ENCODE measurements around the gene SNX32. TPM values are rescaled to one million over a fixed set of nuclear protein-coding genes. Genes with fewer than 3 reads are reported as not detected.

Gene SNX32
- total and polyA plus RNA-seq, 2 of the 13 experiments (the other 11 are each of a cell fraction or from before 2014, with no cell fraction given), result 0.09 to 0.34 TPM

DNA sequence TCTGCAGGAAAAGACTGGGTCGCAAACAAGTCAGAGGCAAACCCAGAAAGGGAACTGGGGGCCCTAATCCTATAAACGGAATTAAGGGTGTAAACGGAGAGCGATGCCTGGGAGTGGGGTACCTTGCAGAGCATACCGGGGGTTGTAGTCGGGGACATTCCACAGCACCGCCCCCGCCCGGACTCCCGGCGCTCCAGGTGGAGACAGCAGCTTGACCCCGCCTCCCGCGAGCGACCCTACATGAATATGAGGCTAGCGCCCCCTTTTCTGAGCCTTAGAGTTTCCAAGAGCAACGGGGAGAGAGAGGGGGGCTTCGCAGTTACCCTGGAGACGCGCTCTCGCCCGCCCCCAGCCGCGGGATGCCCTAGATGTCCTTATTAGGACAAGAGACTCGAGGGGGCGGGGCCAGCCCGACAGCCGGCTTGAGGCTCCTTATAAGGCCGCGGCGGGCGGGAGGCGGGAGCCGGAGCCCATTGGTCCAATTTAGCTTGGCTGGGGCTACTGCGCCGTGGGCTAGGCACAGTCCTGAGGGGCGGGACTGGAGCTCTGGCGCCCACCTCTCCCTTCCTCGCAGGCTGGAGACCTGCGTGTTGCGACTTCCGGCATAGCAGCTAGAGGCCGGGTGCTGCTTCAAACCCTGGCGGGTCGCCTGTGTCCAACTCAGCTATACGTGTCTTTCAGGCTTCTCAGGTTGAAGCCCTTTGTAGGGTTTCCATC is 25.5 kb downstream of the SNX32 start (continued):
- TF ChIP-seq, protein P1, sequence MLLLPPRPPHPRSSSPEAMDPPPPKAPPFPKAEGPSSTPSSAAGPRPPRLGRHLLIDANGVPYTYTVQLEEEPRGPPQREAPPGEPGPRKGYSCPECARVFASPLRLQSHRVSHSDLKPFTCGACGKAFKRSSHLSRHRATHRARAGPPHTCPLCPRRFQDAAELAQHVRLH (CRISPR knock-in tag; IDR thresholded peaks at IDR 0.05; ENCODE audit: borderline replicate concordance, low read depth), result no peak
- TF ChIP-seq TFDP2 (CRISPR knock-in tag; IDR thresholded peaks at IDR 0.05) (peak; percentile 66), HINFP (CRISPR knock-in tag; IDR thresholded peaks at IDR 0.05; ENCODE audit: low read depth) (0 out of 2 replicates have a peak, but pooled peaks have one; percentile 18), RCOR2 (CRISPR knock-in tag; IDR thresholded peaks at IDR 0.05) (no peak), ZNF567 (CRISPR knock-in tag; IDR thresholded peaks at IDR 0.05; ENCODE audit: borderline replicate concordance) (no peak), NFYB (CRISPR knock-in tag; IDR thresholded peaks at IDR 0.05) (peak; percentile 67), ZNF619 (CRISPR knock-in tag; IDR thresholded peaks at IDR 0.05) (no peak), TFAP4 (IDR thresholded peaks at IDR 0.05; ENCODE audit: borderline replicate concordance, low read depth) (no peak), CCDC6 (CRISPR knock-in tag; IDR thresholded peaks at IDR 0.05) (0 out of 2 replicates have a peak, but pooled peaks have one; percentile 43), HOXA7 (CRISPR knock-in tag; IDR thresholded peaks at IDR 0.05) (no peak), ZFP36 (IDR thresholded peaks at IDR 0.05; ENCODE audit: borderline replicate concordance, low read depth, low read length, partially characterized antibody) (no peak)
- TF ChIP-seq, protein P2, sequence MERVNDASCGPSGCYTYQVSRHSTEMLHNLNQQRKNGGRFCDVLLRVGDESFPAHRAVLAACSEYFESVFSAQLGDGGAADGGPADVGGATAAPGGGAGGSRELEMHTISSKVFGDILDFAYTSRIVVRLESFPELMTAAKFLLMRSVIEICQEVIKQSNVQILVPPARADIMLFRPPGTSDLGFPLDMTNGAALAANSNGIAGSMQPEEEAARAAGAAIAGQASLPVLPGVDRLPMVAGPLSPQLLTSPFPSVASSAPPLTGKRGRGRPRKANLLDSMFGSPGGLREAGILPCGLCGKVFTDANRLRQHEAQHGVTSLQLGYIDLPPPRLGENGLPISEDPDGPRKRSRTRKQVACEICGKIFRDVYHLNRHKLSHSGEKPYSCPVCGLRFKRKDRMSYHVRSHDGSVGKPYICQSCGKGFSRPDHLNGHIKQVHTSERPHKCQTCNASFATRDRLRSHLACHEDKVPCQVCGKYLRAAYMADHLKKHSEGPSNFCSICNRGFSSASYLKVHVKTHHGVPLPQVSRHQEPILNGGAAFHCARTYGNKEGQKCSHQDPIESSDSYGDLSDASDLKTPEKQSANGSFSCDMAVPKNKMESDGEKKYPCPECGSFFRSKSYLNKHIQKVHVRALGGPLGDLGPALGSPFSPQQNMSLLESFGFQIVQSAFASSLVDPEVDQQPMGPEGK (CRISPR knock-in tag; IDR thresholded peaks at IDR 0.05), result peak; percentile 27; the same call in 1 of the 2 replicates
